HCT116 (cell line): ENCODE data around the gene PI4K2A. TPM values are rescaled to one million over a fixed set of nuclear protein-coding genes. Genes with fewer than 3 reads are reported as not detected.
"Not testable (repeated sequence)": the region's sequence is repeated elsewhere in the genome, so short reads cannot be mapped to it uniquely, and the experiment has no call there.

Experiments
- ATAC-seq: fragments of 200-7000 bp; cut with Tn5 transposase; 2 replicates; pipeline ENCODE4 v1.9.1; 2020; ENCODE audit warnings: mild to moderate bottlenecking, moderate library complexity
- BruUV-seq: library from RNA; stranded (reverse); fragments of 400-500 nt; replicated peaks from 2 replicates; lab custom pipeline; 2021; lab: Mats Ljungman, UMichigan
- CTCF ChIA-PET: fragments of 300-600 bp; sonication (Branson Sonifier 250); formaldehyde crosslinking; loops from one replicate; lab custom pipeline; 2021; ENCODE audit warnings: antibody characterized with exemption; lab: Charles Lee
- POLR2A ChIA-PET: fragments of 300-600, 350-600 bp; sonication (Branson Sonifier 250); formaldehyde crosslinking; loops from one replicate; lab custom pipeline; 2021; ENCODE audit warnings: antibody characterized with exemption; lab: Charles Lee
- RAD21 ChIA-PET, 2 experiments: fragments of 300-600 bp; sonication (Branson Sonifier 250); formaldehyde crosslinking; loops; one replicate each; lab custom pipeline; 2023; ENCODE audit warnings: low total read pairs in 2 of 2; ENCODE audit not compliant: uncharacterized antibody in 2 of 2, unreplicated experiment in 2 of 2, low non-redundant PET in 1 of 2; lab: Charles Lee
- DNase-seq: peaks from one replicate; pipeline ENCODE4 v3.0.0-alpha.2; 2010; ENCODE audit warnings: low read depth, low spot score
- H2AFZ ChIP-seq: fragments of 200-600 bp; shearing (Covaris generic), sonication (generic); 2 replicates; pipeline ENCODE4 v1.6.1; 2017; ENCODE audit warnings: low read depth, mixed run types, mixed read lengths, antibody characterized with exemption, low read length; ENCODE audit not compliant: poor library complexity, severe bottlenecking
- H3K27ac ChIP-seq: 2 replicates; pipeline ENCODE4 v1.5.1; 2012; ENCODE audit warnings: low read depth, low read length
- H3K27me3 ChIP-seq: fragments of 200-600 bp; sonication (generic); 2 replicates; pipeline ENCODE4 v1.6.1; 2016; ENCODE audit warnings: mixed run types, low read length, mixed read lengths; ENCODE audit not compliant: insufficient read depth
- H3K36me3 ChIP-seq, 2 experiments: fragments of 200-500 bp in 1 of 2; fragments of 200-600 bp in 1 of 2; sonication (Bioruptor generic) in 1 of 2; sonication (generic) in 1 of 2; 2 replicates each; pipeline versions ENCODE4 v1.5.1 to v1.6.1; 2014 to 2016; ENCODE audit warnings: low read length in 2 of 2, inconsistent platforms in 1 of 2, mixed read lengths in 1 of 2, mixed run types in 1 of 2; ENCODE audit not compliant: insufficient read depth in 2 of 2, control insufficient read depth in 1 of 2
- H3K4me1 ChIP-seq, 2 experiments: fragments of 200-600 bp in 1 of 2; sonication (generic) in 1 of 2; 2 replicates each; pipeline versions ENCODE4 v1.5.1 to v1.6.1; 2012 to 2017; ENCODE audit warnings: low read length in 2 of 2, inconsistent platforms in 1 of 2, mild to moderate bottlenecking in 1 of 2, mixed read lengths in 1 of 2, mixed run types in 1 of 2, moderate library complexity in 1 of 2; ENCODE audit not compliant: insufficient read depth in 2 of 2, control insufficient read depth in 1 of 2
- H3K4me2 ChIP-seq: fragments of 200-600 bp; sonication (generic); 2 replicates; pipeline ENCODE4 v1.6.1; 2017; ENCODE audit warnings: mixed run types, low read length, mixed read lengths
- H3K4me3 ChIP-seq, 2 experiments: fragments of 200-600 bp in 1 of 2; sonication (generic) in 1 of 2; replicated peaks in 1 of 2; 2 replicates each; pipeline ENCODE4 v1.5.1; 2011 to 2016; ENCODE audit warnings: low read length in 2 of 2, control low read depth in 1 of 2, low read depth in 1 of 2, mild to moderate bottlenecking in 1 of 2, mixed read lengths in 1 of 2, mixed run types in 1 of 2
- H3K79me2 ChIP-seq: fragments of 200-600 bp; sonication (generic); 2 replicates; pipeline ENCODE4 v1.6.1; 2017; ENCODE audit warnings: mild to moderate bottlenecking, mixed run types, low read length, moderate library complexity, mixed read lengths; ENCODE audit not compliant: insufficient read depth
- H3K9ac ChIP-seq: fragments of 200-600 bp; sonication (generic); 2 replicates; pipeline ENCODE4 v1.6.1; 2016; ENCODE audit warnings: low read length, mixed read lengths
- H3K9me2 ChIP-seq: fragments of 200-600 bp; sonication (generic), shearing (Covaris generic); 2 replicates; pipeline ENCODE4 v1.6.1; 2017; ENCODE audit warnings: mixed run types, mild to moderate bottlenecking, moderate library complexity; ENCODE audit not compliant: insufficient read depth
- H3K9me3 ChIP-seq, 2 experiments: fragments of 200-500 bp in 1 of 2; fragments of 200-600 bp in 1 of 2; sonication (Bioruptor generic) in 1 of 2; sonication (generic) in 1 of 2; 2 replicates each; pipeline ENCODE4 v1.6.1; 2014 to 2017; ENCODE audit warnings: low read length in 2 of 2, mixed read lengths in 2 of 2, inconsistent platforms in 1 of 2, low read depth in 1 of 2, mild to moderate bottlenecking in 1 of 2, mixed run types in 1 of 2, moderate library complexity in 1 of 2; ENCODE audit not compliant: control insufficient read depth in 1 of 2, insufficient read depth in 1 of 2
- H4K20me1 ChIP-seq: fragments of 200-600 bp; sonication (generic), shearing (Covaris generic); 2 replicates; pipeline ENCODE4 v1.6.1; 2017; ENCODE audit warnings: mixed run types, mild to moderate bottlenecking, moderate library complexity; ENCODE audit not compliant: insufficient read depth
- YY1 ChIP-seq: IDR thresholded peaks from 2 replicates; pipeline ENCODE4 v1.6.1; 2011; ENCODE audit warnings: low read length, low read depth, moderate library complexity, mild to moderate bottlenecking; ENCODE audit not compliant: insufficient replicate concordance; ENCODE audit errors: extremely low read depth
- ZFX ChIP-seq: fragments of 450-650 bp; IDR thresholded peaks from 2 replicates; pipeline ENCODE4 v1.6.1; 2017
- intact Hi-C: fragments of 100-400 bp; cut with micrococcal nuclease; formaldehyde crosslinking; loops from 2 replicates; pipeline ENCODE4 v1.10.0; 2022
- total RNA-seq: library from RNA; stranded (reverse); gene quantifications from one replicate; pipeline ENCODE4 v1.2.1, GENCODE V29; 2021; ENCODE audit not compliant: unreplicated experiment

The PI4K2A gene
- total RNA-seq, 1 experiment from 2014 or later, result 20.0 TPM

DNA sequence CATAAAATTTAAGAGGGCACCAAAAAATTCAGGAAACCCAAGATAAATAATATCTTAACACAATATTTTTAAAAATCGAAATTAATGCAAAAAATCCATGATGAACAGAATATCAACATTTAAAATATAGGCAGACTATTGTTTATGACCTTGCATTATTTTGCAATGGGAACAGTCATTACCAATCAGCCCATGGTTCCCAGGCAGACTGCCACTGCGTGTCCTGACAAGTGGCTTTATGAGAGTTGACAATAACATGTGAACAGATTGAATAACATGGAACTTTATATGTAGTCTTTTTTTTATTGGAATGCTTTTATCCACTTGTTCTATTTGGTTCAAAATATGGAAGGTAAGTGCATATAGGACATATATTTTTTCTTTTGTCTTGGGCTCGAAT, 49.7 kb downstream of the PI4K2A start:
- H3K27ac ChIP-seq, result no peak overlapping the region
- H2AFZ ChIP-seq, result no peak overlapping the region
- no peak overlapping the region for H3K4me3 ChIP-seq
- DNase-seq (no peak), ATAC-seq (no peak)
- peaks cover 30 to 49% of the 10 kb centered on the region in 2 experiments for H3K4me1 ChIP-seq
- H3K27me3 ChIP-seq, result no peaks in the 10 kb centered on the region
- ChIA-PET CTCF (interaction anchor here (5.0 kb wide), 1 partner anchor 12 kb away, joined by 23 read pairs; no protein-coding TSS in a partner anchor), RAD21 (no interaction called here), POLR2A (no interaction called here)
- H3K9me3 ChIP-seq, result no peaks in the 10 kb centered on the region
- no peaks in the 10 kb centered on the region for H4K20me1 ChIP-seq
- no peaks in the 10 kb centered on the region for H3K36me3 ChIP-seq
- H3K9me2 ChIP-seq, result no peaks in the 10 kb centered on the region
- H3K79me2 ChIP-seq, result peaks cover 17% of the 10 kb centered on the region
- no peak overlapping the region for H3K9ac ChIP-seq
- intact Hi-C loops, result no loop called here
- peak overlapping the region; percentile 32 for H3K4me2 ChIP-seq
- BruUV-seq, result no TSS peak
- TF ChIP-seq YY1 (no peak), ZFX (no peak)

DNA sequence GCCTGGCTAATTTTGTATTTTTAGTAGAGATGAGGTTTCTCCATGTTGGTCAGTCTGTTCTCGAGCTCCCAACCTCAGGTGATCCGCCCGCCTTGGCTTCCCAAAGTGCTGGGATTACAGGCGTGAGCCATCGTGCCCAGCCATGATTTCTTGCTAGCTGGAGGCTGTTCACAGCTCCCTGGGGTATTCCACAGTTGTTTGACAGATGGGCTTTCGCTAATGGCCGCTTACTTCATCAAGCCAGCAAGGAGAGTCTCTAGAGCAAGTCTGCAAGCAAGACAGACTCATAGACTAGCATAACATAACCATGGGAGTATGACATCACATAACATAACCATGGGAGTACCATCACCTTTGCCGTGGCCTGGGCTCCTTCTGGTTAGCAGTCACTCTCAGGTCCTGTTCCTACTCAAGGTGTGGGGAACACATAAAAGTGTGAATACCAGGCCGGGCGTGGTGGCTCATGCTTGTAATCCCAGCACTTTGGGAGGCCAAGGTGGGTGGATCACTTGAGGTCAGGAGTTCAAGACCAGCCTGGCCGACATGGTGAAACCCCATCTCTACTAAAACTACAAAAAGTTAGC, 57.7 kb downstream of the PI4K2A start:
- H3K4me1 ChIP-seq, result peaks cover 0 to 12% of the 10 kb centered on the region in 2 experiments; a peak in 2 of 4 replicates
- RAD21 ChIA-PET, H3K27me3 ChIP-seq, H3K9me3 ChIP-seq, H3K4me3 ChIP-seq, DNase-seq, ATAC-seq, H4K20me1 ChIP-seq, H3K9me2 ChIP-seq, H3K79me2 ChIP-seq, H2AFZ ChIP-seq, H3K9ac ChIP-seq, BruUV-seq, intact Hi-C loops, H3K36me3 ChIP-seq, H3K27ac ChIP-seq, H3K4me2 ChIP-seq: not testable (repeated sequence)
- CTCF ChIA-PET, result interaction anchor here (0.6 to 2.1 kb wide), 2 partner anchors 11 to 17 kb away, joined by 3 to 7 read pairs; partner anchors contain the start of gene AVPI1
- POLR2A ChIA-PET, result interaction anchor here (1.3 to 2.5 kb wide), 2 partner anchors 11 kb away, joined by 4 to 15 read pairs; partner anchors contain the start of gene AVPI1
